HG03442 (cell line): ENCODE measurements around the gene ZNF697.
"Not testable (repeated sequence)": the region's sequence is repeated elsewhere in the genome, so short reads cannot be mapped to it uniquely, and the experiment has no call there.

Source experiments
- ATAC-seq: cut with Tn5 transposase; IDR thresholded peaks from one replicate; pipeline ENCODE4 v1.9.1; 2021; ENCODE audit warnings: mild to moderate bottlenecking, moderate library complexity; ENCODE audit not compliant: unreplicated experiment

Gene ZNF697

GRCh38 chr1:119632103-119632490, 16.0 kb downstream of the ZNF697 start:
- ATAC-seq: no peak

- no peak for ATAC-seq
Observed at GRCh38 chr1:119631433-119632102, 16.5 kb downstream of the ZNF697 start.

- no peak for ATAC-seq
Observed at GRCh38 chr1:119631086-119631432, 17.0 kb downstream of the ZNF697 start.

GRCh38 chr1:119626841-119627240, 21.2 kb downstream of the ZNF697 start:
- no peak for ATAC-seq

GRCh38 chr1:119626011-119626545, 22.0 kb downstream of the ZNF697 start:
- ATAC-seq: no peak

- no peak for ATAC-seq
Observed at GRCh38 chr1:119623678-119624077, 24.4 kb downstream of the ZNF697 start.

GRCh38 chr1:119623193-119623515, 24.9 kb downstream of the ZNF697 start:
- ATAC-seq: no peak

- ATAC-seq: no peak
Observed at GRCh38 chr1:119622311-119623192, 25.5 kb downstream of the ZNF697 start.

GRCh38 chr1:119621705-119622104, 26.4 kb downstream of the ZNF697 start:
- no peak for ATAC-seq

GRCh38 chr1:119617751-119618691, 30.0 kb downstream of the ZNF697 start:
- no peak for ATAC-seq

- not testable (repeated sequence) for ATAC-seq
Observed at GRCh38 chr1:119616748-119617147, 31.3 kb downstream of the ZNF697 start.

GRCh38 chr1:119615100-119615499, 33.0 kb downstream of the ZNF697 start:
- not testable (repeated sequence) for ATAC-seq

- peak; percentile 83 for ATAC-seq
Observed at GRCh38 chr1:119613769-119614720, 34.0 kb downstream of the ZNF697 start.

GRCh38 chr1:119611701-119612113, 36.4 kb downstream of the ZNF697 start:
- ATAC-seq: peak; percentile 38

- not testable (repeated sequence) for ATAC-seq
Observed at GRCh38 chr1:119608816-119609215, 39.2 kb downstream of the ZNF697 start.

- not testable (repeated sequence) for ATAC-seq
Observed at GRCh38 chr1:119607087-119607807, 40.8 kb downstream of the ZNF697 start.

- ATAC-seq: no peak
Observed at GRCh38 chr1:119606394-119606793, 41.7 kb downstream of the ZNF697 start.

- ATAC-seq: no peak
Observed at GRCh38 chr1:119605686-119606085, 42.4 kb downstream of the ZNF697 start.

GRCh38 chr1:119605080-119605479, 43.0 kb downstream of the ZNF697 start:
- ATAC-seq: not testable (repeated sequence)
